Uterus (tissue), 2 donors: Measurements from ENCODE around the gene IQSEC3.
"Not testable (repeated sequence)": the region's sequence is repeated elsewhere in the genome, so short reads cannot be mapped to it uniquely, and the experiment has no call there.

Experiments used
- POLR2A ChIP-seq, 2 donors: fragments of 450-650 bp; IDR thresholded peaks; one replicate each; pipeline ENCODE4 v1.6.1; 2016; ENCODE audit warnings: antibody characterized with exemption in 2 of 2, mild to moderate bottlenecking in 1 of 2, moderate library complexity in 1 of 2
- TF ChIP-seq, protein P1 (sequence below), 4 experiments: fragments of 200-600 bp in 2 of 4; fragments of 450-650 bp in 2 of 4; sonication (generic) in 2 of 4; IDR thresholded peaks; one replicate each; pipeline ENCODE4 v1.5.1; 2016 to 2019; ENCODE audit warnings: antibody characterized with exemption in 4 of 4, mild to moderate bottlenecking in 2 of 4, moderate library complexity in 1 of 4

- TF ChIP-seq, protein P1, sequence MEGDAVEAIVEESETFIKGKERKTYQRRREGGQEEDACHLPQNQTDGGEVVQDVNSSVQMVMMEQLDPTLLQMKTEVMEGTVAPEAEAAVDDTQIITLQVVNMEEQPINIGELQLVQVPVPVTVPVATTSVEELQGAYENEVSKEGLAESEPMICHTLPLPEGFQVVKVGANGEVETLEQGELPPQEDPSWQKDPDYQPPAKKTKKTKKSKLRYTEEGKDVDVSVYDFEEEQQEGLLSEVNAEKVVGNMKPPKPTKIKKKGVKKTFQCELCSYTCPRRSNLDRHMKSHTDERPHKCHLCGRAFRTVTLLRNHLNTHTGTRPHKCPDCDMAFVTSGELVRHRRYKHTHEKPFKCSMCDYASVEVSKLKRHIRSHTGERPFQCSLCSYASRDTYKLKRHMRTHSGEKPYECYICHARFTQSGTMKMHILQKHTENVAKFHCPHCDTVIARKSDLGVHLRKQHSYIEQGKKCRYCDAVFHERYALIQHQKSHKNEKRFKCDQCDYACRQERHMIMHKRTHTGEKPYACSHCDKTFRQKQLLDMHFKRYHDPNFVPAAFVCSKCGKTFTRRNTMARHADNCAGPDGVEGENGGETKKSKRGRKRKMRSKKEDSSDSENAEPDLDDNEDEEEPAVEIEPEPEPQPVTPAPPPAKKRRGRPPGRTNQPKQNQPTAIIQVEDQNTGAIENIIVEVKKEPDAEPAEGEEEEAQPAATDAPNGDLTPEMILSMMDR (IDR thresholded peaks at IDR 0.05), result not testable (repeated sequence)
- TF ChIP-seq POLR2A (IDR thresholded peaks at IDR 0.05), result not testable (repeated sequence)
Measured at GRCh38 chr12:39555-40265, 26.9 kb upstream of the IQSEC3 start.
